SK-N-SH treated with all-trans-retinoic acid at 6 μM for 48 hours (cell line): Measurements from ENCODE around the gene PLXNA4.
"Not testable (repeated sequence)": the region's sequence is repeated elsewhere in the genome, so short reads cannot be mapped to it uniquely, and the experiment has no call there.

Experiments used
- ATAC-seq: fragments of 200-7000 bp; cut with Tn5 transposase; 3 replicates; pipeline ENCODE4 v1.9.1; 2020; ENCODE audit warnings: mild to moderate bottlenecking, moderate library complexity
- ARNTL ChIP-seq: fragments of 450-650 bp; formaldehyde crosslinking; IDR thresholded peaks from 2 replicates; pipeline ENCODE4 v1.5.0; 2020; ENCODE audit warnings: low read depth, mild to moderate bottlenecking, moderate library complexity, borderline replicate concordance
- BACH2 ChIP-seq: fragments of 250-450 bp; sonication (Bioruptor Pico); IDR thresholded peaks from 2 replicates; pipeline ENCODE4 v1.9.0; 2021; ENCODE audit warnings: mild to moderate bottlenecking, borderline replicate concordance
- CSDC2 ChIP-seq: fragments of 250-450 bp; sonication (Bioruptor Pico); IDR thresholded peaks from 2 replicates; pipeline ENCODE4 v1.5.0; 2020; ENCODE audit warnings: mild to moderate bottlenecking, moderate library complexity
- CSRNP3 ChIP-seq: fragments of 250-450 bp; sonication (Bioruptor Pico); IDR thresholded peaks from 2 replicates; pipeline ENCODE4 v1.5.1; 2021; ENCODE audit warnings: mild to moderate bottlenecking, moderate library complexity
- ESRRG ChIP-seq: fragments of 250-450 bp; sonication (Bioruptor Pico); IDR thresholded peaks from 2 replicates; pipeline ENCODE4 v1.6.1; 2021; ENCODE audit warnings: mild to moderate bottlenecking
- GLIS3 ChIP-seq: fragments of 250-450 bp; sonication (Bioruptor Pico); IDR thresholded peaks from 2 replicates; pipeline ENCODE4 v1.5.0; 2020; ENCODE audit warnings: mild to moderate bottlenecking, moderate library complexity
- ISL1 ChIP-seq: fragments of 250-450 bp; sonication (Bioruptor Pico); IDR thresholded peaks from 2 replicates; pipeline ENCODE4 v2.1.2; 2022; ENCODE audit warnings: mild to moderate bottlenecking, moderate library complexity
- PATZ1 ChIP-seq: fragments of 250-450 bp; sonication (Bioruptor Pico); IDR thresholded peaks from 2 replicates; pipeline ENCODE4 v1.8.0; 2020; ENCODE audit warnings: mild to moderate bottlenecking, moderate library complexity, borderline replicate concordance
- POU6F1 ChIP-seq: fragments of 250-450 bp; sonication (Bioruptor Pico); IDR thresholded peaks from 2 replicates; pipeline ENCODE4 v1.8.0; 2021; ENCODE audit warnings: low read depth, mild to moderate bottlenecking, moderate library complexity, borderline replicate concordance
- PPARA ChIP-seq: fragments of 250-450 bp; sonication (Bioruptor Pico); IDR thresholded peaks from 2 replicates; pipeline ENCODE4 v1.5.0; 2020; ENCODE audit warnings: mild to moderate bottlenecking, borderline replicate concordance
- RARB ChIP-seq: fragments of 250-450 bp; sonication (Bioruptor Pico); IDR thresholded peaks from 2 replicates; pipeline ENCODE4 v1.8.0; 2021; ENCODE audit warnings: mild to moderate bottlenecking, moderate library complexity
- TCF4 ChIP-seq: fragments of 250-450 bp; sonication (Bioruptor Pico); IDR thresholded peaks from 2 replicates; pipeline ENCODE4 v1.8.0; 2021; ENCODE audit warnings: mild to moderate bottlenecking, moderate library complexity, borderline replicate concordance
- TOX ChIP-seq: fragments of 250-450 bp; sonication (Bioruptor Pico); IDR thresholded peaks from 2 replicates; pipeline ENCODE4 v1.8.0; 2021; ENCODE audit warnings: mild to moderate bottlenecking, moderate library complexity, borderline replicate concordance
- ZC3H10 ChIP-seq: fragments of 250-450 bp; sonication (Bioruptor Pico); IDR thresholded peaks from 2 replicates; pipeline ENCODE4 v1.5.1; 2021; ENCODE audit warnings: mild to moderate bottlenecking, moderate library complexity
- ZFP3 ChIP-seq: fragments of 250-450 bp; sonication (Bioruptor Pico); IDR thresholded peaks from 2 replicates; pipeline ENCODE4 v1.5.0; 2020; ENCODE audit warnings: mild to moderate bottlenecking, moderate library complexity
- ZFP30 ChIP-seq: fragments of 450-650 bp; formaldehyde crosslinking; IDR thresholded peaks from 2 replicates; pipeline ENCODE4 v1.5.0; 2022; ENCODE audit warnings: mild to moderate bottlenecking, moderate library complexity
- ZNF565 ChIP-seq: fragments of 450-650 bp; formaldehyde crosslinking; conservative IDR thresholded peaks from 2 replicates; pipeline ENCODE4 v1.5.0; 2020; ENCODE audit warnings: low read depth, mild to moderate bottlenecking, moderate library complexity
- ZNF70 ChIP-seq: fragments of 450-650 bp; formaldehyde crosslinking; IDR thresholded peaks from 2 replicates; pipeline ENCODE4 v1.5.0; 2020; ENCODE audit warnings: mild to moderate bottlenecking, moderate library complexity
- TF ChIP-seq, protein P1 (sequence below): fragments of 250-450 bp; sonication (Bioruptor Pico); IDR thresholded peaks from 2 replicates; pipeline ENCODE4 v1.5.1; 2020; ENCODE audit warnings: low read depth, mild to moderate bottlenecking, moderate library complexity
- TF ChIP-seq, protein P2 (sequence below): fragments of 250-450 bp; sonication (Bioruptor Pico); IDR thresholded peaks from 2 replicates; pipeline ENCODE4 v1.5.0; 2020; ENCODE audit warnings: mild to moderate bottlenecking, moderate library complexity

The PLXNA4 gene

GRCh38 chr7:132168239-132168638 is 408.0 kb downstream of the PLXNA4 start:
- no peak for TF ChIP-seq CSDC2 (CRISPR knock-in tag)
- TF ChIP-seq ESRRG (CRISPR knock-in tag) = no peak
- TF ChIP-seq BACH2 (CRISPR knock-in tag) = no peak
- TF ChIP-seq ISL1 (CRISPR knock-in tag) = no peak
- TF ChIP-seq CSRNP3 = no peak
- TF ChIP-seq POU6F1 (CRISPR knock-in tag) = no peak
- TF ChIP-seq RARB (CRISPR knock-in tag) = no peak
- no peak for TF ChIP-seq ZNF565
- no peak for TF ChIP-seq PATZ1 (CRISPR knock-in tag)
- no peak for TF ChIP-seq ZFP30
- no peak for TF ChIP-seq TCF4 (CRISPR knock-in tag)
- TF ChIP-seq PPARA (CRISPR knock-in tag) = no peak
- TF ChIP-seq, protein P1, sequence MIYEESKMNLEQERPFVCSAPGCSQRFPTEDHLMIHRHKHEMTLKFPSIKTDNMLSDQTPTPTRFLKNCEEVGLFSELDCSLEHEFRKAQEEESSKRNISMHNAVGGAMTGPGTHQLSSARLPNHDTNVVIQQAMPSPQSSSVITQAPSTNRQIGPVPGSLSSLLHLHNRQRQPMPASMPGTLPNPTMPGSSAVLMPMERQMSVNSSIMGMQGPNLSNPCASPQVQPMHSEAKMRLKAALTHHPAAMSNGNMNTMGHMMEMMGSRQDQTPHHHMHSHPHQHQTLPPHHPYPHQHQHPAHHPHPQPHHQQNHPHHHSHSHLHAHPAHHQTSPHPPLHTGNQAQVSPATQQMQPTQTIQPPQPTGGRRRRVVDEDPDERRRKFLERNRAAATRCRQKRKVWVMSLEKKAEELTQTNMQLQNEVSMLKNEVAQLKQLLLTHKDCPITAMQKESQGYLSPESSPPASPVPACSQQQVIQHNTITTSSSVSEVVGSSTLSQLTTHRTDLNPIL = no peak
- no peak for TF ChIP-seq ARNTL
- TF ChIP-seq, protein P2, sequence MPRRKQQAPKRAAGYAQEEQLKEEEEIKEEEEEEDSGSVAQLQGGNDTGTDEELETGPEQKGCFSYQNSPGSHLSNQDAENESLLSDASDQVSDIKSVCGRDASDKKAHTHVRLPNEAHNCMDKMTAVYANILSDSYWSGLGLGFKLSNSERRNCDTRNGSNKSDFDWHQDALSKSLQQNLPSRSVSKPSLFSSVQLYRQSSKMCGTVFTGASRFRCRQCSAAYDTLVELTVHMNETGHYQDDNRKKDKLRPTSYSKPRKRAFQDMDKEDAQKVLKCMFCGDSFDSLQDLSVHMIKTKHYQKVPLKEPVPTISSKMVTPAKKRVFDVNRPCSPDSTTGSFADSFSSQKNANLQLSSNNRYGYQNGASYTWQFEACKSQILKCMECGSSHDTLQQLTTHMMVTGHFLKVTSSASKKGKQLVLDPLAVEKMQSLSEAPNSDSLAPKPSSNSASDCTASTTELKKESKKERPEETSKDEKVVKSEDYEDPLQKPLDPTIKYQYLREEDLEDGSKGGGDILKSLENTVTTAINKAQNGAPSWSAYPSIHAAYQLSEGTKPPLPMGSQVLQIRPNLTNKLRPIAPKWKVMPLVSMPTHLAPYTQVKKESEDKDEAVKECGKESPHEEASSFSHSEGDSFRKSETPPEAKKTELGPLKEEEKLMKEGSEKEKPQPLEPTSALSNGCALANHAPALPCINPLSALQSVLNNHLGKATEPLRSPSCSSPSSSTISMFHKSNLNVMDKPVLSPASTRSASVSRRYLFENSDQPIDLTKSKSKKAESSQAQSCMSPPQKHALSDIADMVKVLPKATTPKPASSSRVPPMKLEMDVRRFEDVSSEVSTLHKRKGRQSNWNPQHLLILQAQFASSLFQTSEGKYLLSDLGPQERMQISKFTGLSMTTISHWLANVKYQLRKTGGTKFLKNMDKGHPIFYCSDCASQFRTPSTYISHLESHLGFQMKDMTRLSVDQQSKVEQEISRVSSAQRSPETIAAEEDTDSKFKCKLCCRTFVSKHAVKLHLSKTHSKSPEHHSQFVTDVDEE (CRISPR knock-in tag) = no peak
- TF ChIP-seq ZC3H10 (CRISPR knock-in tag) = no peak
- no peak for TF ChIP-seq GLIS3 (CRISPR knock-in tag)
- no peak for ATAC-seq

DNA sequence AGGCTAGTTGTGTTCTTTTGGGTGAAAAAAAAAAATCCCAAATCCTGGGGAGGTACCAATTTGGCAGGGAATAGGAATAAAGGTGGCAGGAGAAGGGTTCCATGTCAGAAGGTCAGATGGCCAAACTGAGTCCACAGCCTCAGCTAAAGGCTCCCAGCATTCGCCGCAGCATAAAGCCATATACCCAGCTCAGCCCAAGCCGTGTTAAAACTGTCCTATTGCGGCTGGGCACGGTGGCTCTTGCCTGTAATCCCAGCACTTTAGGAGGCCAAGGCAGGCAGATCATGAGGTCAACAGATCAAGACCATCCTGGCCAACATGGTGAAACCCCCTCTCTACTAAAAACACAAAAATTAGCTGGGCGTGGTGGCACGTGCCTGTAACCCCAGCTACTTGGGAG is 410.6 kb downstream of the PLXNA4 start:
- ATAC-seq = not testable (repeated sequence)

- TF ChIP-seq PATZ1 (CRISPR knock-in tag) = no peak
- TF ChIP-seq ZFP3 = no peak
- no peak for TF ChIP-seq TOX
- no peak for TF ChIP-seq ZNF70 (CRISPR knock-in tag)
- TF ChIP-seq BACH2 (CRISPR knock-in tag) = no peak
- no peak for ATAC-seq
These were observed 411.6 kb downstream of the PLXNA4 start for GRCh38 chr7:132164558-132165125.
